ENCODE results near the gene BANP.
"Not testable (repeated sequence)": the region's sequence is repeated elsewhere in the genome, so short reads cannot be mapped to it uniquely, and the experiment has no call there.

GRCh38 chr16:88030961-88031360 is 79.7 kb downstream of the BANP start:
- TF ChIP-seq CTCF (IDR thresholded peaks at IDR 0.05; ENCODE audit: poor library complexity); EZH2phosphoT487 (IDR thresholded peaks at IDR 0.05; ENCODE audit: low read depth, severe bottlenecking, unreplicated experiment): not testable (repeated sequence)
